Stimulated activated CD4-positive, alpha-beta T cell treated with anti-CD3 and anti-CD28 coated beads, Interleukin-4, amount 100 ng/mL, for 1 hour (primary cell): ENCODE measurements around the gene PPIL4.
"Not testable (repeated sequence)": the region's sequence is repeated elsewhere in the genome, so short reads cannot be mapped to it uniquely, and the experiment has no call there.

ENCODE experiments used
- DNase-seq: peaks from one replicate; pipeline ENCODE4 v3.0.0-alpha.2; 2020

PPIL4 gene

DNA sequence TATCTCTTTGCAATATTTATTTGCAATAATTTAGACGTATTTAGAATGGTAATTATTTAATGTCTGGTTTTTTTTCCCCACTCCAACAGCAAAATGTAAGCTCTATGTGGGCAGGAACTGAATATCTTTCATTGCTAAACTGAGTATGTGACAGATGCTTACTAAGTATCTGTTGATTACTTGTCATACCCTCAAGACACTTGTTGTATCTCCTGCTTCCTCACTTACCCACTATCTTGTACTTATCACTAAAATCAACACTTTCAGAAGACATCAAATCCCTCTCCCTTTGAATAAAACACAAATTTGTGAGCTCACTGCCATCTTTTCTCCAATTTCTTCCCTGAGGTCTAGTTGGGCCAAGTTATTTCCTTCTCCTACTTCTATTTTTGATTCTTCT, 30.3 kb downstream of the PPIL4 start:
- DNase-seq: no peak

DNA sequence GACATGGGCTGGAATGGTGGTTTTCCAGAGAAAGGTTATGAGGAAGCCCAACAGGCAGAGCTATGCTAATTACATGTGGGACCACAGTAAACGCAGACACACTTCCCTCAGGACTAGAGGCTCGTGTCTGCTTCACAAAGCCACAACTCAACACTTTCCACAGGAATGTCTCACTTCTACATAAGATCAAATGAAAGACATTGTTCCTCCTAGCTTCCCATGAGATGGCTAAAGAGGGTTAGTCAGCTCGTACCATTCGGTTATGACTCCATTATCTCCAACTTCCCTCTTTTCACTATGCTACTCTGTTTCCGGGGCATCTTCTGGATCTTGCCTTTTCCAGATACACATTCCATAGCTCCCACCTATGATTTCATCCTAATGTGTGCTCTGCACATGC, 31.9 kb downstream of the PPIL4 start:
- DNase-seq: no peak

DNA sequence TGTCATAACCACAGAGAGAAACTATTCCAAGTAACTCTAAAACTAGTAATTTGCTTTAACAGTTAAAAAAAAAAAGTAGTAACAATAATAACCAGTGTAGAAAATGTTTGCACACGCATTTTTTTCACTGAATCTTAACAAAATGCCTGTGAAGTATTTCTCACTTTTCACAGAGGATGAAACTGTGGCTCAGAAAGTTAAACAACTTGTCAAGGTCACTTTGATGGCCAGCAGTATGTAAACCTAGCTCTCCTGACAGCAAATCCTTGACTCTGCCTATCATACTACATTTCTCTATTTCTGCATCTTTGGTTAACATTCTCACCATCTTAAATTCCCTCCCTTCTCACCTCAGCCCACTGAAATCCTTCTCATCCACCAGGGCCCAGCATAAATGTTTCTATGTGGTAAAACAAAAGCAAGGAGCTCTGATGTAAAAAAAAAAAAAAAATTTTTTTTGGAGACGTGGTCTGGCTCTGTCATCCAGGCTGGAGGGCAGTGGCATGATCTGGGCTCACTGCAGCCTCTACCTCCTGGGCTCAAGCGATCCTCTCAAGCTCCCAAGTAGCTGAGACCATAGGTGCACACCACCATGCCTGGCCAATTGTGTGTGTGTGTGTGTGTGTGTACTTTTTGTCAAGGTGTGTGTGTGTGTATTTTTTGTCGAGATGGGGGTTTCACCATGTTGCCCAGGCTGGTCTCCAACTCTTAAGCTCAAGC, 34.9 kb downstream of the PPIL4 start:
- no peak for DNase-seq

DNA sequence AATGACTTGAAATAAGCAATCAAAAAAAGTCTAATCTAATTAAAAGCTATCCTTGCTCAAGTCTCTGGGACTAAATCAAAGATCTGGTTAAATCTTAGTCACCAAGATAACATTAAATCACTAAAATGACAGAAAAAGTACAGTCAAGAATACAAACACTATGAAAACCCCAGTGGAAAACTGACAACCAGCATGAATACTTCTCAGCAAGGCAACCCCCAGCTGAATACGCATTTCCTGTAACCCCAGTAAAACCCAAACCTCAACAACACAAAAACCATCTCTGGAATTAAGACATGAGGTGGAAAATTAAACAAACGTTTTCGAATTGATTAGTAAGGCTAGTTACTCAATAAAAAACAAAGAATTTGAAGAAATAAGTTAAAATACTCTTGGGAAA, 37.4 kb downstream of the PPIL4 start:
- no peak for DNase-seq

DNA sequence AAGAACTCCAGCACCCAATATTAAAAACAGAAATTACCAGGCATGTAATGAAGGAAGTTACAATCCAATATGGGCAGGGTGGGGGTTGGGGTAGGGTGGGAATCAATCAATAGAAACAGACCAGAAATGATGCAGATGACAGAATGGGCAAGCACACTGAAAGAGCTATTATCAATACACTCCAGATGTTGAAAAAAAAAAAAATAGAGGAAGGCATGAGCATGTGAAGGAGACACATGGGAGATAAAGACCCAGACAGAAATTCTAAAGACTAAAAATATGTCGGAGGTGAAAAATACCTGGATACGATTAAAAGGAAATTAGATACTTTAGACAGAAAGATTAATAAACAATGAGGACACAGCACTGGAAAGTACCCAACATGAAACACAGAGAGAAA, 42.0 kb downstream of the PPIL4 start:
- DNase-seq: no peak

DNA sequence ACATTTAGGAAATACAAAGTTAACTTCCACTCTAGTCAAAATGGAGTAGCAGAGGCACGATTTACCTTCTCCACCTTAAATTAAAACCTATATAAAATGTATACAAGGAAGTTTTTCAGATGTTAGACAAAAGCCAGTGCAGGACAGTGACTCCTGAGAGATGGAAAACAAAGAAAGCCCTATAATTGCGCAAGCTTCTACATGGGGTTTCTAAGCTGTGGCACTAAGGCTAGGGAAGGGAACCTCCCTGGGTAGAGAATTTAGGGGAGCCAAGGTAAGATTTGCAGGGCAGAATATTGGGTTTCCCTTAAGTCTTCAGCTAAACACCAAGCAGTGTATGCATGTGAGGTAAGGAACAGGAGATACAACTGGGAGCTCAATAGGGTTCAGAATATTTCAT, 42.6 kb downstream of the PPIL4 start:
- no peak for DNase-seq

DNA sequence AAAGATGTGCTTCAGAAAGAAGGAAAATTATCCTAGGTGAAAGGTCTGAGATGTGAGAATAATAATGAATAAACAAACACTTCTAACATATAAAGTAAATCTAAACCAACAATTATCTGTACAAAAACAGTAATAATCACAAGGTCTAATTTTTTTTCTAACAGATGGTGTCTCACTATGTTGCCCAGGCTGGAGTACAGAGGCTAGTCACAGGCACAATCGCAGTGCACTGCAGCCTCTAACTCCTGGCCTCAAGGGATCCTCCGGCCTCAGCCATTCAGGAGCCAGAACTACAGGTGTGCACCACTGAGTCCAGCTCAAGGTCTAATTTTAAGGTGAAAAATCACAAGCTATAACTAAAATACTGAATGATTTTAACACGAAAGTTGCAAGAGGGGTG, 44.1 kb downstream of the PPIL4 start:
- no peak for DNase-seq

DNA sequence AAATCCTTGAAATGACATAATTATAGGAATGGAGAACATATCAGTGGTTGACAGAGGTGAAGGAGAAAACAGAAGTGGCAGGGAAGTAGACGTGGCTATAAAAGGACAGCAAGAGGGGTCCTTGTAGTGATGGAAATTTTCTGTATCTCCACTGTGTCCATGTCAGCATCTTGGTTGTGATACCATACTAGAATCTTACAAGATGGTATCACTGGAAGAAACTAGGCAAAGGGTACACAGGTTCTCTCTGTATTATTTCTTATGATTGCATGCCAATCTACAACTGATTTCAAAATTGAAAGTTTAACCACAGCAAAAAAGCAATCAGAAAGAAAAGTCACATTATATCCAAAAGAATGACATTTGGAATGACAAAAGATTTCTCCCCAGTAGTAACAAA, 44.6 kb downstream of the PPIL4 start:
- no peak for DNase-seq

DNA sequence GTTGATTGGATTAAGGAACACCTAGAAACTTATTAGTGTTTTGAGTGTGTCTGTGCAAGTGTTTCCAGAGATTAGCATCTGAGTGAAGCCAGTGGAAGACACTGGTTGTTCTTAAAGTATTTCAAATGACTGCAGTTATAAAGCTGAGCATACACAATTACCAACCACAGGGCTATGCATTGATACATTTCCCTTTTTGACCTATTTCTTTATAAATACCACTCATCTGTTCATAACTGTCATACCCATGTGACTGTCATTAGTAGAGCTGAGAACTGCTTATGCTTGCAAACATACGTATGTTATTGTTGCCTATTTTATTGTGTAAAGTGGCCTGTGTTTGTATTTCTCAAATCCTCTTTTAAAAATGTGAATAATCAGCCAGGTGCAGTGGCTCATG, 45.7 kb downstream of the PPIL4 start:
- DNase-seq: no peak

DNA sequence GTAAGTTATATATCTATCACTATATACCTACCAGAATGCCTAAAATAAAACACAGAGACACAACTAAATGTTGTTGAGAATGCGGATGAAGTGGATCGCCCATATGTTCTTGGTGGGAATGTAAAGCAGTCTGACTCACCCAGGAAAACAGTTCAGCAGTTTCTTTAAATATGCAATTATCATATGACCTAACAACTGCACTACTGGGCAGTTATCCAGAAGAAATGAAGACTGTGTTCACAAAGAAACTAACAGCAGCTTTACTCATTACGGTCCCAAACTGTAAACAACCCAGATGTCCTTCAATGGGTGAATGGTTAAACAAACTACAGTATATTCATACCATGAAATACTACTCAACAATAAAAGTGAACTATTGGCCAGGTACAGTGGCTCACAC, 46.8 kb downstream of the PPIL4 start:
- DNase-seq: no peak

DNA sequence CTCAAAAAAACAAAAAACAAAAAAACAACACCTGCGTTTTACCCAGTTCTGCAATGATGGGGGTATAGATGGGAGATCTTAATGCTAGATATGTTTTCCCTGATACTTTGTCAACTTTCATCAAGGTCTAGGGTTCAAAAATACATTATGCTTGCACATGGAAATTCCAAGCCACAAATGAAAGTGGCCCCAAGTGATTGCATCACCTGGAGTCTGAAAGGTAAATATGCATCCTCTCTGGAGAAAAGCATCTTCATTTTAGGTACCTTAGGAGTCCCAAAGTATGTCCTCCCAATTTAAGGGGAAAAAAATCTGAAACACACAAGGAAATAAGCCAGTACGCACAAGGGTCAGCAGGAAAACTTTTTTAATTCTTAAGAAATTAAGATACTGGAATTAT, 48.5 kb downstream of the PPIL4 start:
- DNase-seq: no peak

DNA sequence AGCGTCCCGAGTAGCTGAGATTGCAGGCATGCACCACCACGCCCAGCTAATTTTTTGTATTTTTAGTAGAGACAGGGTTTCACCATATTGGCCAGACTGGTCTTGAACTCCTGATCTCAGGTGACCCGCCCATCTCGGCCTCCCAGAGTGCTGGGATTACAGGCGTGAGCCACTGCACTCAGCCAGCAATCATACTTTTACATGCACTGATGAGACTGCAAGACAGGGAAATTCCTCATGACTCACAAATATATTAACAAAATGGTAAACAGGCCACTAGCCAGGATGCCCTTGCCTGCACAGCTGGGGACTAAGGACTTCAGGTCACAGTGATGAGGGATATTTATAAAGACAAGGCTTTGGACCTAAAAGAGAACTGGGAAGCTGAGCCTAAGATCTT, 49.2 kb downstream of the PPIL4 start:
- not testable (repeated sequence) for DNase-seq

DNA sequence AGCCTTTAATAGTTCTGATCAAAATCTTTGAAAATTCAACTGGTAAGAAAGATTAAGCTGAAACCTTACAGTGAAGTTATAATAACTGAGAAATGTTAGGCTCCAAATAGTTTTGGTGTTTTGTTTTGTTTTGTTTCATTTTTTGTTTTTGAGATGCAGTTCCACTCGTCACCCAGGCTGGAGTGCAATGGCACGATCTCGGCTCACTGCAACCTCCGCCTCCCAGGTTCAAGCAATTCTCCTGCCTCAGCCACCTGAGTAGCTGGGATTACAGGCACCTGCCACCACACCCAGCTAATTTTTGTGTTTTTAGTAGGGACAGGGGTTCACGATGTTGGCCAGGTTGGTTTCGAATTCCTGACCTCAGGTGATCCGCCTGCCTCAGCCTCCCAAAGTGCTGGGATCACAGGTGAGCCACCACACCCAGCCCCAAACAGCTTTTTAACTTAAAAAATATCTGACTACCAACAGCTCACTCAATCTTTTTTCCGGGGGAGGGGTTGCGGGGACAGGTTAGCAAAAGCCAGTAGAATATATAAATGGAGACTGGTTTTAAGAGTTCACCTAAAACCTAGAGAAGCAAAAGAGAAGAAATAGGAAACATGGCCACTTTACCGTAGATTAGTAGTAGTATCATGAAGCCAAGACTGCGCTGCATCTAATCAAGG, 50.4 kb downstream of the PPIL4 start:
- DNase-seq: not testable (repeated sequence)

DNA sequence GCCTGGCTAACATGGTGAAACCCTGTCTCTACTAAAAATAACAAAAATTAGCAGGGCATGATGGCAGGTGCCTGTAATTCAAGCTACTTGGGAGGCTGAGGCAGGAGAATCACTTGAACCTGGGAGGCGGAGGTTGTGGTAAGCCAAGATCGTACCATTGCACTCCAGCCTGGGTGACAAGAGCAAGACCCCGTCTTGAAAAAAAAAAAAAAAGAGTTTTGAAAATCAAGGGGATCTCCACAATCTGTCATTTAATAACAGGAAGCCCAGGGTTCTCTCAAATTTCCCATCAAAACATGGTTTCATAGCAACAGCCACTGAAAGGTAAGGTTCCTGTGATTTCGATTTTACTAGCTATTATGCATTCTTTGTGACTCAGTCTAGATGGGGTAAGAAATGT, 51.0 kb downstream of the PPIL4 start:
- not testable (repeated sequence) for DNase-seq

DNA sequence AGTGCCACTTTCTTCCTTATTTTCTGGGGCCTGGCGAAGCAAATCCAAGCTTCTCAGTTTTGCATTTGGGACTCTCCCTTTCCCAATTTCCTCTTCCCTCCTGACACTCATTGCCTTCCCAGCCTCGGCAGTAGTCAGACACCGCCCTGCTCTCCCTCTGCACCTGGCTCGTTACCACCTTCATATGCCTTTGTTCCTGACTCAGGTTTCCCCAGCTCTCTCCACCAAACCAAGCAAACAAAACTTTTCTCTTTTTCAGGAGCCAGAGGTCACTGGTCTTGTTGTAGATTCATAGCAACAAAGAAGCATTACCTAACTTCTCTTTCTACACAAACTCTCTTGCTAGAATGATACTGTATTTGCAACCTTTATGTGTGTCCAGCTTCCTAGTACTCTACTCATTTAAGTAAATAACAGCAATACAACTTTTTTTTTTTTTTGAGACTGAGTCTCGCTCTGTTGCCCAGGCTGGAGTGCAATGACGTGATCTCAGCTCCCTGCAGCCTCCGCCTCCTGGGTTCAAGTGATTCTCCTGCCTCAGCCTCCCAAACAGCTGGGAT, 52.0 kb downstream of the PPIL4 start:
- no peak for DNase-seq

DNA sequence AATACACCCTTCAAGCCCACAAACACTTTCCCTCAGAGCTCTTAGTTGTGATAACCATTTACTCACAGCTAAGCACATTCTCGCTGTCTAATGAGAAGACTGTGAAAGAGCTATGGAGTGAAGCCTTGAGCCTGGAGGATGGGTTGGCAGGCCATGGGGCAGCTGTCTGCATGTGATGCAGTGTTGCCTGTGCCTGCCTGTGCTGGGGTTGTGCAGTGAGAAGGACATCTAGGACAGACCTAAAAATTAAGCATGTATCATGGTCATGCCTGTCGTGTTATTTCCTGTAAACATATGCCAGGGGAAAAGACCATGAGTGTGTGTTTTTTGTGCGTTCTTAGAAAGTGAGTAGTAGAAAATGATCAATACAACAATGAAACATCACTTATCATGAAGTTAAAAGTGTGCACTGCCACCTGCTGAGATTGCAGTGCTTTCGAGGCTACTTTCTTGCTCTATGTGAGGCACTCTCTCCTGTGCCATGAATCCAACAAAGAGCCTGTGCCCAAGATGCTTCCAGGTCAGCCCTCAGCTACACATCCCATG, 53.0 kb downstream of the PPIL4 start:
- DNase-seq: no peak

DNA sequence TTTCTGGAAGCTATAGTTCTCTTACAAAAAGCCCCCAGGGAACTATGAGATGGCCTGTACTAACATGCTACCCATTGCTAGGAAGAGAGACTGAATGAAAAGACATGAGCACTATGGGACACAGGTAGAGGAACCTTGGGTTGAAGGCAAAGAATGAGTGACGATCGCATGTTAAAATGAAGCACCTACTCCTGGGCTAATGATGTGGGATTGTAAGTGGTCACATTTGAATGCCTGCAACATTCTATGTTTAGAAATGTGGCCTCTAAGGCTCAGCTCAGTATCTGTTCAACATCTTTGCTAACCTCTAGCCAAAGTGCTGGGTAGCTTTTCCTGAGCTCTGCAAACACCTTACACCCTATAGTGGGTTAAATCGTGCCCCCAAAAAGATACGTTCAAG, 55.9 kb downstream of the PPIL4 start:
- DNase-seq: no peak

DNA sequence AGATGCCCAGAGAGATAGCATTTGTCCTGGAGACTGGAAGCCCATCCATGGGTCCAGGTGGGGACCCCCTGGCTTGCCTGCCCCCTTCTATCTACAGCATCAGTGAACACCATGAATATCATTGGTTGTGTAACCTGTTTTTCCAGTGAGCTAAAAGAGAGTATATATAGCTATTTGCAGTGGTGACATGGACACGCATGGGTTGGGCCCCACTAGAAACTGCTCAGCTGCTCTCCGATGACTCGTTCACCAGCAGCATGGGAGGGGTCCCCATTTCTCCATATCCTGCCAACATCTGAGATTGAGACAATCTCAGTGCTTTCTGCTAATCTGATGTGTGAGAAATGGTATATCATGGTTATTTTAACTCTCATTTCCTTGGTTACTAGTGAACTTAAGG, 57.0 kb downstream of the PPIL4 start:
- DNase-seq: peak; percentile 48

DNA sequence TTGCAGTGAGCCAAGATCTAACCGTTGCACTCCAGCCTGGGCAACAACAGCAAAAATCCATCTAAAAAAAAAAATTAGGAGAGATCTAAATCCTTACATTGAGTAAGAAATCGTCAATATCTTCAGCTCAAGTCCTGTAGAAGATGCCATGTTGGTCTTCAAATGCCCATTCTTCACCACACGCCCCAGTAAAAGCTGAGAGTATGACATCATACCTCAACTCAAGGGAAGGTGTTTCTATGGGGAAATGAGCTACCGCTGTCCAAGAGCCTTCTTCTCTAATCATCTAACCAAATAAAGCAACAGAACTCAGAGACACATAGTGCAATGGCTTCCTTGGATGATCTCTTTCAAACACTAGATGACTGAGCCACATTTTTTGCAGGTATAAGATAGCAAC, 58.5 kb downstream of the PPIL4 start:
- no peak for DNase-seq

DNA sequence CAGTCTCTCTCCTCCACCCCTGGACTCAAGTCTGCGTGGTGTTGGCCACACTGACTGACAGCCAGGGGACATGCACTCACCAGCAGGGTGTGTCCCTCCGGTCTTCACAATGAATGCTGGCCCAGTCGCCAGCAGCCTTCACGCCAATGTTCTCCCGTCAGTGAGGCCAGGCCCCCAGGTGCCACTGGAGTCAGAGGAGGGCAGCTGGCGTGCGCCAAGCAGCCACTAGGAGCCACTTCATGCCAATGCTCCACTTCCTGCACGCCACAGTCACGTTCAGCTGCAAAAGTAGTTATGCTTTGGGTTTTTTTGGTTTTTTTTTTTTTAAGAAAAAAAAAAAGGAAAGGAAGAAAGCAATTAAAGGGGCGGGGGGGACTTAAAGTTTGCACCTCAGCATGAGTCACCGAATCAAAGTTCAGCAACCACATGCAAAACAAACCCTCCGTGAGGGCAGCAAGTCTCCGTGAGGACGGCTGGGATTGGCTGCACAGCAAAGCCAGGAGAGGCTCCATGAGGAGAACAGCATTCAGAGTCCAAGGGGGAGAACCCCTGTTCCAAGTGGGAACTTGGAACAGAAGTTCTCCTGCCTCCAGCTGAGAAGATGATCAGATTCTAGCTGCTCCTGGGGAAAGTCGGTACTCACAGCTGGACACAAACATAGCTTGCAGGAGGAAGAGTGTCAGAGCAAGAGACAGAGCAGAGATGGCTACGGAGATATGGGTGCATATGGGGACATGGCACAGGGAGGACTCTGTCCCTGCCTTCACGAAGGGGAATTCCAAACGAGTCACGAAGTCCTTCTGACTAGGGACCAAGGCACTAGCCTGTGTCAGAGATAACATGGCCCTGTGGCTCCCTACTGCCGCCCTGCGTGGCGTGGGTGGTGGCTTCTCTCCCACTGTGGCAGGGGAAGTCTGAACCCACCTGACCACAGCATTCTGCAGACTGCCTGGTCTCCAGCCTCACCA, 60.8 kb downstream of the PPIL4 start, which contains the start of gene ZC3H12D:
TSS of gene ZC3H12D (minus strand) at position 282 of the 968 bp plus-strand sequence. CDS start 10,471 bp downstream, outside the sequence.
- peak; percentile 77 for DNase-seq

DNA sequence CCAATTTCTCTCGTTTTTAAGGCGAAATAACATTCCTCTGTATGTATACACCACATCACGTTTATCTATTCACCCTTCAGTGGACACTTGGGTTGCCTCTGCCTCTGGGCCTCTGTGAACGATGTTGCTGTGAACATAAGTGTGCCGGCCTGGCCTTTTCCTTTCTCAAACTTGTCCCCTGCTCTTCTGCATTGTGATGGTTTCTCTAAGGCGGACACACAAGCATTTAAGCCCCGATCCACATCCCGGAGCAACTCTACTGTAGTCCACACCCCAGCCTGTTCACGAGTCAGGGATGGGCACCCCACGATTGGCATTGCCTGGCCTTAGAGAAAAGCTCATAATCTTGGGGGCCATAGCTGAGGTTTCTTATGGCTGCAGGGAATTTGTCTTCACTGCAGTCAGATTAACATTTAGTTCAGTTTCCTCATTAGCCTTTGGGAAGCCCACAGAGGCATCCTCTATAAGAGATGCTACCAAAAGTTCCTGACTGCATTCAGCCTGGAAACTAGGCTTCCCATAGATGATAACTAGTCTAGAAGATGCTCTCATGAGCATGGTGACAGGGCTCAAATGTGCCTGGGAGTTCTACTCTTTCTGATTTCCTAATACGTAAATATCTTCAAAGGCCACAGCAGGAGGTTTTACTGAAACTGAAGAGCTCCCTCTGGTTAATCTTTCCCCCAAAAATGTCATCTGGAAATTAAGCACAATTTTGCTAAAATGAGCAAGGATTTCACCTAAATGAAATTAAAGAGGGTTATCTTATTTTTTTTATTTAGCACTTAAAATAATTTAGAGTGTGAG, 61.8 kb downstream of the PPIL4 start:
- no peak for DNase-seq

DNA sequence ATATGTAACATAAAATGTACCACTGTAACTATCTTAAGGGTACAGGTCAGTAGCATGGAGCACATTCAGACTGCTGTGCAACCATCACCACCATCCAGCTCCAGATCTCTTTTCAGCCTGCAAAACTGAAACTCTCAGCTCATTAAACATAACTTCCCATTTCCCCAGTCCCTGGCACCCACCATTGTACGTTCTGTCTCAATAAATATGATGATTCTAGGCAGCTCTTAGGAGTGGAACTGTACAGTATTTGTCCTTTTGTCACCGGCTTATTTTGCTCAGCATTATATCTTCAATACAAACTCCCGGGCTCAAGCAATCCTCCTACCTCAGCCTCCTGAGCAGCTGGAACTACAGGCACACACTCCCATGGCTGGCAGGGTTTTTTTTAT, 62.5 kb downstream of the PPIL4 start:
- no peak for DNase-seq
